Caco-2 (cell line): Measurements from ENCODE around the gene ZSCAN30. TPM values are rescaled to one million over a fixed set of nuclear protein-coding genes. Genes with fewer than 3 reads are reported as not detected.

Experiments used
- BruUV-seq: library from RNA; stranded (reverse); fragments of 400-500 nt; replicated peaks from 2 replicates; lab custom pipeline; 2021; lab: Mats Ljungman, UMichigan
- CTCF ChIA-PET: fragments of 300-600 bp; sonication (Branson Sonifier 250); formaldehyde crosslinking; loops from one replicate; lab custom pipeline; 2022; ENCODE audit warnings: antibody characterized with exemption; lab: Charles Lee
- POLR2A ChIA-PET: fragments of 300-600 bp; sonication (Branson Sonifier 250); formaldehyde crosslinking; loops from one replicate; lab custom pipeline; 2022; ENCODE audit warnings: antibody characterized with exemption; lab: Charles Lee
- DNase-seq, 2 experiments: peaks; one replicate each; pipeline versions ENCODE4 v3.0.0 to v3.0.0-alpha.2; 2020 to 2022
- H3K27me3 ChIP-seq: replicated peaks from 2 replicates; pipeline ENCODE4 v1.6.0; 2011; ENCODE audit warnings: low read length; ENCODE audit not compliant: control insufficient read depth, insufficient read depth
- H3K36me3 ChIP-seq: 2 replicates; pipeline ENCODE4 v1.5.1; 2011; ENCODE audit warnings: low read length; ENCODE audit not compliant: control insufficient read depth, insufficient read depth
- H3K4me1 ChIP-seq: fragments of 250-450 bp; sonication (Bioruptor Pico); 2 replicates; pipeline ENCODE4 v1.5.1; 2020; ENCODE audit warnings: mild to moderate bottlenecking
- H3K4me3 ChIP-seq: 2 replicates; pipeline ENCODE4 v1.5.1; 2011; ENCODE audit warnings: low read depth, mild to moderate bottlenecking, control low read depth, low read length
- H3K9me3 ChIP-seq: fragments of 250-450 bp; sonication (Bioruptor Pico); 2 replicates; pipeline ENCODE4 v1.5.1; 2020; ENCODE audit warnings: mild to moderate bottlenecking, moderate library complexity
- H3K27ac Mint-ChIP-seq: one replicate; pipeline ENCODE4 v1.8.0; 2022; ENCODE audit warnings: mixed read lengths; ENCODE audit not compliant: unreplicated experiment
- H3K27me3 Mint-ChIP-seq: one replicate; pipeline ENCODE4 v1.8.0; 2022; ENCODE audit warnings: mixed read lengths; ENCODE audit not compliant: insufficient read depth, unreplicated experiment
- H3K36me3 Mint-ChIP-seq: one replicate; pipeline ENCODE4 v1.8.0; 2022; ENCODE audit warnings: mild to moderate bottlenecking, mixed read lengths; ENCODE audit not compliant: insufficient read depth, unreplicated experiment
- H3K4me1 Mint-ChIP-seq: one replicate; pipeline ENCODE4 v1.8.0; 2022; ENCODE audit warnings: low read depth, mixed read lengths; ENCODE audit not compliant: unreplicated experiment
- H3K4me3 Mint-ChIP-seq: one replicate; pipeline ENCODE4 v1.8.0; 2022; ENCODE audit warnings: mild to moderate bottlenecking, moderate library complexity, mixed read lengths; ENCODE audit not compliant: unreplicated experiment
- H3K9me3 Mint-ChIP-seq: one replicate; pipeline ENCODE4 v1.8.0; 2022; ENCODE audit warnings: mixed read lengths; ENCODE audit not compliant: unreplicated experiment
- intact Hi-C: fragments of 100-400 bp; cut with micrococcal nuclease; formaldehyde crosslinking; loops from one replicate; pipeline ENCODE4 v1.10.0; 2022; ENCODE audit not compliant: unreplicated experiment
- total RNA-seq: library from RNA; stranded (reverse); gene quantifications from 2 replicates; pipeline ENCODE4 v1.2.3, GENCODE V29; 2022
- TF ChIP-seq, protein P1 (sequence below), 2 experiments: fragments of 200-600 bp in 1 of 2; IDR thresholded peaks; 1 replicate in 1 of 2; 2 replicates in 1 of 2; pipeline versions ENCODE4 v1.5.1 to v1.8.0; 2011 to 2022; ENCODE audit warnings: antibody characterized with exemption in 1 of 2, control low read depth in 1 of 2, inconsistent platforms in 1 of 2, low read depth in 1 of 2, low read length in 1 of 2, mild to moderate bottlenecking in 1 of 2, moderate library complexity in 1 of 2; ENCODE audit not compliant: insufficient read depth in 1 of 2, severe bottlenecking in 1 of 2, unreplicated experiment in 1 of 2

Gene ZSCAN30
- total RNA-seq, 1 experiment from 2014 or later: 14.1 TPM

DNA sequence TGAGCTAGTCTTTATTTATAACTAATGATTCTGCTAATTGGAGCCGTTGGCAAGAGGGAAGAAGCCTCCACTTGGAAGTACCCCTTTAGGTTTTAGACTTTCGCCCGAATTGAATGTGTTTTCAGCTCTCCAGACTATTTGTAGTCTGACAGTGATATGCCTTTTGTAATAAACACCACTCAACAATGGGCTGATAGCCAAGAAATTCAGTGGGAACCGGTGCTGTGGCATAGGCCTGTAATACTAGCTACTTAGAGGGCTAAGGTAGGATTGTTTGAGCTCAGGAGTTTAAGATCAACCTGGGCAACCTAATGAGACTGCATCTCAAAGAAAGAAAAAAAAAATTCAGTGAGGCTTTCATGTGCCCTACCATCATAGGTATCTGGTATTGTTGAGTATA is 13.6 kb upstream of the ZSCAN30 start:
- intact Hi-C loops: no loop called here
- H3K36me3 ChIP-seq: peaks cover 1% of the 10 kb centered on the region; the same call in 1 of the 2 replicates
- H3K4me1 Mint-ChIP-seq: no peaks in the 10 kb centered on the region
- no peaks in the 10 kb centered on the region for H3K27me3 Mint-ChIP-seq
- H3K4me1 ChIP-seq: no peaks in the 10 kb centered on the region
- H3K4me3 ChIP-seq: no peak overlapping the region
- H3K4me3 Mint-ChIP-seq: no peak overlapping the region
- no peaks in the 10 kb centered on the region for H3K27me3 ChIP-seq
- H3K9me3 Mint-ChIP-seq: peaks cover 18% of the 10 kb centered on the region
- TF ChIP-seq, protein P1, sequence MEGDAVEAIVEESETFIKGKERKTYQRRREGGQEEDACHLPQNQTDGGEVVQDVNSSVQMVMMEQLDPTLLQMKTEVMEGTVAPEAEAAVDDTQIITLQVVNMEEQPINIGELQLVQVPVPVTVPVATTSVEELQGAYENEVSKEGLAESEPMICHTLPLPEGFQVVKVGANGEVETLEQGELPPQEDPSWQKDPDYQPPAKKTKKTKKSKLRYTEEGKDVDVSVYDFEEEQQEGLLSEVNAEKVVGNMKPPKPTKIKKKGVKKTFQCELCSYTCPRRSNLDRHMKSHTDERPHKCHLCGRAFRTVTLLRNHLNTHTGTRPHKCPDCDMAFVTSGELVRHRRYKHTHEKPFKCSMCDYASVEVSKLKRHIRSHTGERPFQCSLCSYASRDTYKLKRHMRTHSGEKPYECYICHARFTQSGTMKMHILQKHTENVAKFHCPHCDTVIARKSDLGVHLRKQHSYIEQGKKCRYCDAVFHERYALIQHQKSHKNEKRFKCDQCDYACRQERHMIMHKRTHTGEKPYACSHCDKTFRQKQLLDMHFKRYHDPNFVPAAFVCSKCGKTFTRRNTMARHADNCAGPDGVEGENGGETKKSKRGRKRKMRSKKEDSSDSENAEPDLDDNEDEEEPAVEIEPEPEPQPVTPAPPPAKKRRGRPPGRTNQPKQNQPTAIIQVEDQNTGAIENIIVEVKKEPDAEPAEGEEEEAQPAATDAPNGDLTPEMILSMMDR (IDR thresholded peaks at IDR 0.05; ENCODE audit: insufficient read depth in 1 of 2, low read depth in 1 of 2, low read length in 1 of 2, severe bottlenecking in 1 of 2, unreplicated experiment in 1 of 2): no peak
- no peaks in the 10 kb centered on the region; the same call in 1 of the 2 replicates for H3K9me3 ChIP-seq
- no TSS peak for BruUV-seq
- H3K36me3 Mint-ChIP-seq: peaks cover 23% of the 10 kb centered on the region
- ChIA-PET POLR2A (no interaction called here), CTCF (no interaction called here)
- H3K27ac Mint-ChIP-seq: no peak overlapping the region
- DNase-seq: no peak

DNA sequence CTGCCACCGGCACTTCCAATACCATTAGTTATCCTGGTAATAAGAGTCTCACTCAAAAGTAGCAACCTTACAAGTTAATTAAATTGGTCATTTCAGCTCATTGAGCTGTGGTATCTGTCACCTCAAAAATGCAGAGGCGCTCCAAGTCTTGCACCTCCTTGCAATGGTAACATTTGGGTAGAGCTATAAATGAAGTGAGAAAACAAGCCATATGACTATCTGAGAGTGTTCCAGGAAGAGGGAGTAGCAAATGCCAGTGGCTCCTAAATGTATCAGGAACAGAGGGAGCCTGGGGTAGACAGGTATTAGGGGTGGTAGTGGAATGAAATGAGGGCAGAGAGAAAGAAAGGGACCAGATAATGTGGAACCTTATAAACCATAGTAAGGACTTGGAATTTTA is 6.0 kb upstream of the ZSCAN30 start:
- H3K27me3 ChIP-seq: no peaks in the 10 kb centered on the region
- H3K4me1 ChIP-seq: no peaks in the 10 kb centered on the region
- POLR2A ChIA-PET: no interaction called here
- Mint-ChIP-seq H3K27ac (no peak overlapping the region), H3K36me3 (no peaks in the 10 kb centered on the region), H3K27me3 (no peaks in the 10 kb centered on the region), H3K4me1 (no peaks in the 10 kb centered on the region), H3K9me3 (no peaks in the 10 kb centered on the region), H3K4me3 (no peak overlapping the region)
- DNase-seq: no peak
- CTCF ChIA-PET: no interaction called here
- TF ChIP-seq, protein P1 (IDR thresholded peaks at IDR 0.05; ENCODE audit: insufficient read depth in 1 of 2, low read depth in 1 of 2, low read length in 1 of 2, severe bottlenecking in 1 of 2, unreplicated experiment in 1 of 2): no peak
- no peaks in the 10 kb centered on the region for H3K9me3 ChIP-seq
- intact Hi-C loops: no loop called here
- no peak overlapping the region for H3K4me3 ChIP-seq
- BruUV-seq: no TSS peak
- no peaks in the 10 kb centered on the region; the same call in 1 of the 2 replicates for H3K36me3 ChIP-seq

DNA sequence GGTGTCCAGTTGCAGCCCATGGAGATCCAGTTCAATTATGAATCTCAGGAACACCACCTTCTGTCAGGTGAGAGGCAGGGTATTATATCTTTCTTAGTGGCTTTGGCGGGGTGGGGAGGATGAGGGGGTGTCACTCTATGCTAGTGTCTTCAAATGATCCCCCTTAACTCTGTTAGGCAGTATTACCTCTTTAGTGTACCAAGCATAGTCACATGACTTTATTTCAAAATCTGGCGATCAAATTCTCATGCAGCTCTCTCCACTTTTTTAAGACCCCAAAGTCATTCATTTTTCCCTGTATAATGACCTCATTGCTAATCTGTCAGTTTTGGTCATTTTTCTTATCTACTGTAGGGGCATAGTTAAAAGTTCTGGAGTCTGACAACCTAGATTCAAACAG is 1.1 kb upstream of the ZSCAN30 start:
- ChIA-PET POLR2A (no interaction called here), CTCF (no interaction called here)
- Mint-ChIP-seq H3K4me3 (peak overlapping the region; percentile 95), H3K4me1 (peaks cover 6% of the 10 kb centered on the region), H3K36me3 (peaks cover 6% of the 10 kb centered on the region), H3K27me3 (no peaks in the 10 kb centered on the region), H3K27ac (no peak overlapping the region), H3K9me3 (no peaks in the 10 kb centered on the region)
- intact Hi-C loops: loop anchor here (2.0 kb wide), 2 partner anchors 22 to 50 kb away; partner anchors contain the start of gene ZNF397
- no peaks in the 10 kb centered on the region for H3K4me1 ChIP-seq
- peak overlapping the region; percentile 47 for H3K4me3 ChIP-seq
- no TSS peak for BruUV-seq
- H3K36me3 ChIP-seq: no peaks in the 10 kb centered on the region
- TF ChIP-seq, protein P1 (IDR thresholded peaks at IDR 0.05; ENCODE audit: insufficient read depth in 1 of 2, low read depth in 1 of 2, low read length in 1 of 2, severe bottlenecking in 1 of 2, unreplicated experiment in 1 of 2): no peak
- DNase-seq: no peak
- no peaks in the 10 kb centered on the region for H3K9me3 ChIP-seq
- H3K27me3 ChIP-seq: no peaks in the 10 kb centered on the region
